PFSK-1 (cell line): ENCODE measurements around the gene LRCH3.

ENCODE experiments used
- POLR2AphosphoS5 ChIP-seq: IDR thresholded peaks from 2 replicates; pipeline ENCODE4 v1.6.1; 2012; ENCODE audit warnings: low read depth, mild to moderate bottlenecking, control low read depth, low read length, moderate library complexity
- SIN3A ChIP-seq: IDR thresholded peaks from 2 replicates; pipeline ENCODE4 v1.6.1; 2012; ENCODE audit warnings: mild to moderate bottlenecking, low read length, moderate library complexity, borderline replicate concordance; ENCODE audit not compliant: insufficient read depth
- TF ChIP-seq, protein P1 (sequence below), 2 experiments: IDR thresholded peaks; 2 replicates each; pipeline versions ENCODE4 v1.6.1 to v1.8.0; 2011 to 2012; ENCODE audit warnings: low read depth in 2 of 2, low read length in 2 of 2, control low read depth in 1 of 2, inconsistent platforms in 1 of 2, mild to moderate bottlenecking in 1 of 2, moderate library complexity in 1 of 2; ENCODE audit not compliant: insufficient read depth in 1 of 2

DNA sequence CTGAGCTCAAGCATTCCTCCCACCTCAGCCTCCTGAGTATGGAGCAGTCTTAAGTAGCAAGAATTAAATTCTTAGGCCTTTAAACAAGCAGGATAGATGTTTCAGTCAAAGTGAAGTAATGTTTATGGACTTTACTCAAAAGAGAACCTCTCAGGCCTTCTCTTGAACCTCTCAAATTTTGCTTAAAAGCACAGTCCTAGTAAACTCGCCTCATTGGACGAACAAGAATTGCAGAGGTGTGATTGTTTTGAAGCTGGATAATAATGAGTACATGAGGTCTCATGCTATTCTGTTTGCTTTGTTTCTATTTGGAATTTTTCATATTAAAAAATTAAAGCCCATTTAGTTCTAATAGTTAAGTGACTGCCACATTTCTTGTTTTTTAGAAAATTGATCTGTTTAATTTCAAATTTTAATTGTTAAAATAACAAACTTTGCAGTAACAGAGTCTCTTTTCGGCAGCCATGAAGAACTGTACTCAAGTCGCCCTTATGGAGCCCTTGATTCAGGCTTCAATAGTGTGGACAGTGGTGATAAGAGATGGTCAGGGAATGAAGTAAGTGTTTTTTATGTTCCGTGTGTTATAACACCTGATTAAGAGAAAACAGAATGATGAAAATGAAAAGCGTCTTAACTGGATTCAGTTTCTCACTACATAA lies 39.4 kb downstream of the LRCH3 start:
- TF ChIP-seq SIN3A = no peak
- TF ChIP-seq POLR2AphosphoS5 = no peak
- TF ChIP-seq, protein P1, sequence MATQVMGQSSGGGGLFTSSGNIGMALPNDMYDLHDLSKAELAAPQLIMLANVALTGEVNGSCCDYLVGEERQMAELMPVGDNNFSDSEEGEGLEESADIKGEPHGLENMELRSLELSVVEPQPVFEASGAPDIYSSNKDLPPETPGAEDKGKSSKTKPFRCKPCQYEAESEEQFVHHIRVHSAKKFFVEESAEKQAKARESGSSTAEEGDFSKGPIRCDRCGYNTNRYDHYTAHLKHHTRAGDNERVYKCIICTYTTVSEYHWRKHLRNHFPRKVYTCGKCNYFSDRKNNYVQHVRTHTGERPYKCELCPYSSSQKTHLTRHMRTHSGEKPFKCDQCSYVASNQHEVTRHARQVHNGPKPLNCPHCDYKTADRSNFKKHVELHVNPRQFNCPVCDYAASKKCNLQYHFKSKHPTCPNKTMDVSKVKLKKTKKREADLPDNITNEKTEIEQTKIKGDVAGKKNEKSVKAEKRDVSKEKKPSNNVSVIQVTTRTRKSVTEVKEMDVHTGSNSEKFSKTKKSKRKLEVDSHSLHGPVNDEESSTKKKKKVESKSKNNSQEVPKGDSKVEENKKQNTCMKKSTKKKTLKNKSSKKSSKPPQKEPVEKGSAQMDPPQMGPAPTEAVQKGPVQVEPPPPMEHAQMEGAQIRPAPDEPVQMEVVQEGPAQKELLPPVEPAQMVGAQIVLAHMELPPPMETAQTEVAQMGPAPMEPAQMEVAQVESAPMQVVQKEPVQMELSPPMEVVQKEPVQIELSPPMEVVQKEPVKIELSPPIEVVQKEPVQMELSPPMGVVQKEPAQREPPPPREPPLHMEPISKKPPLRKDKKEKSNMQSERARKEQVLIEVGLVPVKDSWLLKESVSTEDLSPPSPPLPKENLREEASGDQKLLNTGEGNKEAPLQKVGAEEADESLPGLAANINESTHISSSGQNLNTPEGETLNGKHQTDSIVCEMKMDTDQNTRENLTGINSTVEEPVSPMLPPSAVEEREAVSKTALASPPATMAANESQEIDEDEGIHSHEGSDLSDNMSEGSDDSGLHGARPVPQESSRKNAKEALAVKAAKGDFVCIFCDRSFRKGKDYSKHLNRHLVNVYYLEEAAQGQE (IDR thresholded peaks at IDR 0.05; ENCODE audit: insufficient read depth in 1 of 2, low read depth in 2 of 2, low read length in 2 of 2) = no peak
